Adrenal gland (tissue), 5 donors: ENCODE data around the gene NR5A2.

ENCODE experiments used
- CTCF ChIP-seq, 6 experiments: fragments of 450-650 bp in 4 of 6; fragments of 200-600 bp in 2 of 6; sonication (generic) in 1 of 6; IDR thresholded peaks; 1 replicate in 5 of 6; 2 replicates in 1 of 6; pipeline versions ENCODE4 v1.5.1 to v1.8.0; 2016 to 2021; ENCODE audit warnings: antibody characterized with exemption in 6 of 6, mild to moderate bottlenecking in 2 of 6, moderate library complexity in 1 of 6
- POLR2A ChIP-seq, 2 donors: fragments of 450-650 bp; IDR thresholded peaks; one replicate each; pipeline ENCODE4 v1.6.1; 2017; ENCODE audit warnings: antibody characterized with exemption in 2 of 2, mild to moderate bottlenecking in 2 of 2, moderate library complexity in 1 of 2
- donor health status: DM: no; HTN: no; CAD: no.

GRCh38 chr1:200062143-200062542, 34.6 kb downstream of the NR5A2 start:
- TF ChIP-seq CTCF (IDR thresholded peaks at IDR 0.05) (no peak), POLR2A (IDR thresholded peaks at IDR 0.05) (no peak)
